Left lobe of liver (tissue), 2 donors: ENCODE results near the gene IFITM2. TPM values are rescaled to one million over a fixed set of nuclear protein-coding genes. Genes with fewer than 3 reads are reported as not detected.
"Not testable (repeated sequence)": the region's sequence is repeated elsewhere in the genome, so short reads cannot be mapped to it uniquely, and the experiment has no call there.

Experiments used
- ATAC-seq: fragments of 200-7000 bp; cut with Tn5 transposase; one replicate; pipeline ENCODE4 v1.9.1; 2020; ENCODE audit warnings: mild to moderate bottlenecking, moderate library complexity
- DNase-seq: peaks from one replicate; pipeline ENCODE4 v3.0.0-alpha.2; 2020; ENCODE audit warnings: low spot score
- total RNA-seq: library from RNA; stranded (reverse); gene quantifications from one replicate; pipeline ENCODE4 v1.2.1, GENCODE V29; 2021
- donor health status: DM: no; HTN: no; CAD: no; lungs with moderate emphysema.
- donor health status: DM: no; HTN: yes; CAD: no.

The IFITM2 gene
- total RNA-seq, 1 donor from 2014 or later: 354 TPM

GRCh38 chr11:319121-319887 is 11.7 kb downstream of the IFITM2 start:
- peak; percentile 33 for ATAC-seq

GRCh38 chr11:319888-320273 is 12.3 kb downstream of the IFITM2 start:
- ATAC-seq: peak; percentile 0
- not testable (repeated sequence) for DNase-seq

More at GRCh38 chr11:319121-319887, 11.7 kb downstream of the IFITM2 start:
- DNase-seq: not testable (repeated sequence)

- DNase-seq: no peak
- ATAC-seq: no peak
Measured at GRCh38 chr11:324156-324555, 16.5 kb downstream of the IFITM2 start.

- not testable (repeated sequence) for DNase-seq, ATAC-seq
Measured at GRCh38 chr11:324593-325517, 17.2 kb downstream of the IFITM2 start.

GRCh38 chr11:325796-326591 is 18.4 kb downstream of the IFITM2 start:
- DNase-seq (no peak), ATAC-seq (no peak)

DNA sequence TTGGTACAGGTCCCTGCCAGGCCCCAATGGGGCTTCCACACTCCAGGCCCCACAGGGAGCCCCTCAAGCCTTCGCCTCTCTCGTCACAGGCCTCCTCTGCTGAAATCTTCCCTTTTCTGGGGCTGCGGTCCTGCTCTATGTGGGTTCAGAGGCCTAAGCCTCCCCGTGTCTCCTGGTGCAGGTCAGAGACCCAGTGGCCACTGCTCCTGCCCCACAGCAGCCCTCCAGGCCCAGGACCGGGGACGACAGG is 18.9 kb downstream of the IFITM2 start:
- DNase-seq (no peak), ATAC-seq (no peak)

DNA sequence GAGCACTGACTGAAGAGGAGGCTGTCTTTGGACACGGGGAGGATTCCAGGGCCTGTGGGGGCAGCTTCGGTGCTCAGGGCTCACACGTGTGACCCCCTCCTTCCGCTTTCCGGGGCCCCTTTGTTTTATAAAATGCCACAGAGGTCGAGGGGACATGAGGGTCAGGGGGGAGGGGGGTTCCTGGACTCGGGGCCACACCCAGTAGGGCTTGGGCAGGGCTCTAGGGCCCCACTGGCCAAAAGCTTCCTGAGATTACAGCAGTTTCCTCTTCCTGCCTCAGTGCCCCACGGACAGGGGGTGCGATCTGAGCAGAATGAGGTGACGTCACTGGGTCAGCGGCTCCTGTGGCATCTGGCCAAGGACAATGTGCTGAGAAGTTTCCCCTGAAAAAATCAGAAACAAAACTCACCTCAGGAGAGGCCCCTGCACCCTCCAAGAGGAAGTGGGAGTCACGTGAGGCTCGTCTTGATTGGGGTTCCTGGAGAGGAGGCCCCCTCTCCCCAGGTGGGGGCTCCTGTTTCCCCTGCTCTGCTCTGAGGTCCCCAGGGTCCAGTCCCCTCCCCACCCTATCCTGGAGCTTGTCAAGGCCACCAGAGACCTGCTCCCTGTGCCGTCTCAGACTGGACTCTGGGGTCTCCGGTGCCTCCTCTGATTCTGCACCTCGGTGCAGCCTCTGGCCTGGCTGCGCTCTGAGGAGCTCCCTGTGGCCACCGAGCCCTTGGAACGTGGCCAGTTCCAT is 19.4 kb downstream of the IFITM2 start:
- peak; percentile 83 for DNase-seq

GRCh38 chr11:327581-327923 is 19.9 kb downstream of the IFITM2 start:
- ATAC-seq (no peak), DNase-seq (no peak)

More for the DNA sequence above, 19.4 kb downstream of the IFITM2 start:
- ATAC-seq: peak; percentile 79

DNA sequence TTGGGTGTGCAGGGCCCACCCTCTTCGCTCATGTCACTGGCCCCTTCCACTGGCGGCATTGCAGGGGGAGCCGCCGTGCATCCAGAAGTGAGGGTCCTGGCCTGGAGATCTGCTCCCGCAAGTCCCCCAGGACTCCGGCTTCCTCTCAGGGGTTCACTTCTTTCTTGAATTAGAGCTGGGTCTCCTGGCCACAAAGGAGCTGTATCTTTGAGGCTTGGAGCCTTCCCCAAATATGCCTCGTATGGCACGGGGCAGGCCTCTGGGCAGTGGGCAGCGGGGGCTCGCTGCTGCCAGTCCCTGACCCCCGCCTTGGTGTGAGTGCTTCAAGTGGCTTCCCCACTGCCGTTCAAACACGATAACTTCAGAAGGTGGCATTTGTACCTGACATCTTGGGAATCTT is 20.4 kb downstream of the IFITM2 start:
- DNase-seq (no peak), ATAC-seq (no peak)

DNA sequence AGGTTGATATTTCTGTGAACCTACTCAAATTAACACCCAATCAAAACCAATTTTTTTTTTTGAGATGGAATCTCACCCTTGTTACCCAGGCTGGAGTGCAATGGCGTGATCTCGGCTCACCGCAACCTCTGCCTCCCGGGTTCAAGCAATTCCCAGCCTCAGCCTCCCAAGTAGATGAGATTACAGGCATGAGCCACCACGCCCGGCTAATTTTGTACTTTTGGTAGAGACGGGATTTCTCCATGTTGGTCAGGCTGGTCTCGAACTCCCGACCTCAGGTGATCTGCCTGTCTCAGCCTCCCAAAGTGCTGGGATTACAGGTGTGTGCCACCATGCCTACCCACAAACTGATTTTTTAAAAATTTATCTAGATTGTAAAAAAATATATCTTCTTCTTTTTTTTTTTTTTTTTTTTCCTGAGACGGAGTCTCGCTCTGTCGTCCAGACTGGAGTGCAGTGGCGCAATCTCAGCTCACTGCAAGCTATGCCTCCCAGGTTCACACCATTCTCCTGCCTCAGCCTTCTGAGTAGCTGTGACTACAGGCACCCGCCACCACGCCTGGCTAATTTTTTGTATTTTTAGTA is 21.0 kb downstream of the IFITM2 start:
- not testable (repeated sequence) for DNase-seq, ATAC-seq

DNA sequence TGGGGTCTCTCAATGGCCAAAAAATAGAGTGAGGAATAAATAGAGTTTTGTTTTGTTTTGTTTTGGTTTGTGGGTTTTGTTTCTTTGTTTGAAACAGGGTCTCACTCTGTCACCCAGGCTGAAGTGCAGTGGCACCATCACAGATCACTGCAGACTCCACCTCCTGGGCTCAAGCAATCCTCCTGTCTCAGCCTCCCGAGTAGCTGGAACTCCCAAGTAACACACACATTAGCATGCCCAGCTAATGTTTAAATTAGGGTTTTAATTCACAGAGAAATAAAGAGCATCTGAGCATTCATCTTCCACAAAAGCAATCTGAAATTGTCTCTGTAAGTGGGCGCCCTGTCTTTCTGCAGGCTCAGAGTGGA is 22.3 kb downstream of the IFITM2 start:
- DNase-seq (no peak), ATAC-seq (no peak)

DNA sequence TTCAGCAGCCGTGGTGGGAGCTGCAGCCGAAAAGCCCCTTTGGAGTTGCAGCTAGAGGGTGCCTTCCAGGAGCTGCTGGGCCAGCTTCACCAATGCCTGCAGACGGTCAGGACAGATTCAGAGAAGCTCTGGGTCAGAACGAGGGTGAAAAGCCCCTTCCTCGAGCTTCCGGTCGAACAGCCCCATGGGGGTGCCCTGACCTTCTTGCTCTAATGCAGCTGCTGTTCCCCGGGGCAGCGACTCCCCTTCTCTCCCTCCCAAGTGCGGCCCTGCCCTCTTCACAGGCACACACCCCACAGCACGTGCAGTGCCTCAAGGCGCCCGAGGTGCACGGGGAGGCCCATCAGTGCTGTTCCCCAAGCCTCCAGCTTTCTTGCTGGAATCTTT is 22.7 kb downstream of the IFITM2 start:
- no peak for ATAC-seq
- no peak for DNase-seq

- ATAC-seq: no peak
- DNase-seq: no peak
Measured at GRCh38 chr11:330694-331357, 23.2 kb downstream of the IFITM2 start.

DNA sequence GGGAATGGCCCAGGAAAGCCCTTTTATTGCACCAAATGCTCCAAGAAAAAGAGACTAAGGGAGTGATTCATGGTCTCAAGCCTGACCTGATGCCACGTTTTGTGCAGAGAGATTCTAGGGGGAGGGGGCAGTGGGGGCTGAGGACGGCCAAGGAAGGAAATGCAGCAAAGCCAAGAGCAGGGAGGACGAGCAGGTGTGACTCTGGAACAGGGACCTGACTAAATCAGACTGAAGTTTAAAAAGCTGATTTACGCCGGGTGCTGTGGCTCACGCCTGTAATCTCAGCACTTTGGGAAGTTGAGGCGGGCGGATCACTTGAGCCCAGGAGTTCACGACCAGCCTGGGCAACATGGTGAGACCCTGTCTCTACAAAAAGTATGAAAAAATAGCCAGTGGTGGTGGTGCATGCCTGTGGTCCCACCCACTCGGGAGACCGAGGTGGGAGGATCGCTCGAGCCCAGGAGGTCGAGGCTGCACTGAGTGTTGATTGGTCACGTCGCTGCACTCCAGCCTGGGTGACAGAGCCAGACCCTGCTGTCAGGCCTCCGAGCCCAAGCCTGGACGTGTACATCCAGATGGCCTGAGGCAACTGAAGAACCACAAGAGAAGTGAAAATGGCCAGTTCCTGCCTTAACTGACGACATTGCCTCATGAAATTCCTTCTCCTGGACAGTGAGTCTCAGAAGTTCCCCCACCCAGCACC is 23.9 kb downstream of the IFITM2 start:
- ATAC-seq: no peak
- DNase-seq: no peak

DNA sequence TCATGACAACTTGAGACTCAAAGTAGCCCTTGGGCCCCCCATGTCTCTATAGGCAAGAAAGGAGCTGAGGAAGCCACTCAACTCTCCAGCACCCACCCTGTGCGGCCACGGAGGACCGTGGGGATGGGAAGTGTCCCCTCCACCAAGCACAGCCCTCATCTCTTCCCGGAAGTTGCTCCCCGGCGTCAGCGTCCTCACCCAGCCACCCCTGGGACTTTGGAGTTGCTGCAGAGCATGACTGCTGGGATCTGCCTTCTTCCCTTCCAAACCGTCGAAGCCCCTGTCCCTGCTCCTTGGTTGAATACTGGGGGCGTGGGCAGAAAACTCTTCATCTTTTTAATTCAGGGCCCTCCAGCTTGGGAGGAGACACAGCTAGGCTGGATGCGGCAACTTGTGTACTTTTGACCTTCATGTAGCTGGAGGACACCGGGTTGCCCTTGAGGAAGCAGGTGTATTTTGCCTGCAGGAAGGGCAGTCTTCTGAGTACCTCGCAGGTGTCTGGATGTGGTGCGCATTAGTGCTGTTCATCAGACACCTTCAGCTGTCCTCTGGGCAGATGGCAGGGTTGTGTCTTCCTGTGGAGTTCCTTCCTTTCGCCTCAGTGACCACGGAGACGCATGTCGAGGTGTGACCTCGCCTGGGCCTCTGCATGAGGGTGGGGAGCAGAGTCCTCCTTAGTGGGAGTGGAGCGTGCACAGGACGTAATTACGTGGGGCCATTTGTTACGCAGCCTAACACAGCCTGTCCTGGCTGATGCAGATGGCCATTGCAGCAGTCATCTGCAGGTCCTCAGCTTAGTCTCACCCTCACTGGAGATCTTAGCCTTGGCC is 25.2 kb downstream of the IFITM2 start:
- ATAC-seq: no peak
- no peak for DNase-seq

GRCh38 chr11:333616-334263 is 26.1 kb downstream of the IFITM2 start:
- not testable (repeated sequence) for DNase-seq, ATAC-seq

GRCh38 chr11:334264-334994 is 26.8 kb downstream of the IFITM2 start:
- ATAC-seq (no peak), DNase-seq (no peak)
